A549 (cell line): Measurements from ENCODE around the gene GSTM1. TPM values are rescaled to one million over a fixed set of nuclear protein-coding genes. Genes with fewer than 3 reads are reported as not detected.

Source experiments
- ATAC-seq, 2 experiments: fragments of 200-7000 bp in 1 of 2; fragments of >200 bp in 1 of 2; cut with Nextera tagmentation in 1 of 2; cut with Tn5 transposase in 1 of 2; 3 replicates each; pipeline versions ENCODE4 v1.8.0 to v1.9.1; 2018 to 2020; ENCODE audit warnings: mild to moderate bottlenecking in 1 of 2, moderate library complexity in 1 of 2
- CTCF ChIA-PET: fragments of 300-600 bp; sonication (Branson Sonifier 250); formaldehyde crosslinking; extraction: SDS; loops from one replicate; lab custom pipeline; 2021; ENCODE audit warnings: antibody characterized with exemption, inconsistent platforms; lab: Yijun Ruan, JAX
- POLR2A ChIA-PET: fragments of 350-600 bp; formaldehyde crosslinking; extraction: SDS; loops from one replicate; lab custom pipeline; 2021; ENCODE audit warnings: antibody characterized with exemption, inconsistent platforms; lab: Yijun Ruan, JAX
- DNase-seq, 2 experiments: peaks; one replicate each; pipeline versions ENCODE4 v3.0.0 to v3.0.0-alpha.2; 2011 to 2016; ENCODE audit warnings: low read depth in 1 of 2, low spot score in 1 of 2
- FAIRE-seq: peaks from 2 replicates; lab custom pipeline; 2011; peaks lifted over from hg19 to GRCh38; lab: Jason Lieb, UNC
- H3K27ac ChIP-seq, 2 experiments: fragments of >200 bp; sonication (Bioruptor Twin); formaldehyde crosslinking; 3 replicates each; pipeline ENCODE4 v1.5.1; 2016 to 2017
- H3K4me1 ChIP-seq: fragments of >200 bp; sonication (Bioruptor Twin); formaldehyde crosslinking; 3 replicates; pipeline ENCODE4 v1.6.1; 2016
- H3K4me2 ChIP-seq: fragments of >200 bp; sonication (Bioruptor Twin); formaldehyde crosslinking; 3 replicates; pipeline ENCODE4 v1.6.1; 2016
- H3K4me3 ChIP-seq: fragments of >200 bp; sonication (Bioruptor Twin); formaldehyde crosslinking; 3 replicates; pipeline ENCODE4 v1.5.1; 2016
- H3K9me3 ChIP-seq: fragments of >200 bp; sonication (Bioruptor Twin); formaldehyde crosslinking; 3 replicates; pipeline ENCODE4 v1.6.1; 2016
- CBX2 ChIP-seq: fragments of 200-600 bp; sonication (generic); IDR thresholded peaks from 2 replicates; pipeline ENCODE4 v1.6.1; 2016; ENCODE audit warnings: low read depth, mild to moderate bottlenecking, borderline replicate concordance
- CEBPB ChIP-seq, 2 experiments: fragments of >200 bp in 1 of 2; sonication (Bioruptor Twin) in 1 of 2; formaldehyde crosslinking in 1 of 2; IDR thresholded peaks; 2 replicates each; pipeline ENCODE4 v1.6.1; 2012 to 2016
- CHD2 ChIP-seq: fragments of 150-350 bp; IDR thresholded peaks from 2 replicates; pipeline ENCODE4 v1.6.1; 2014; ENCODE audit warnings: low read length; ENCODE audit not compliant: partially characterized antibody
- EP300 ChIP-seq, 2 experiments: fragments of >200 bp; sonication (Bioruptor Twin); formaldehyde crosslinking; IDR thresholded peaks; 2 replicates in 1 of 2; 3 replicates in 1 of 2; pipeline ENCODE4 v1.6.1; 2016 to 2017
- JUN ChIP-seq, 2 experiments: fragments of >200 bp; sonication (Bioruptor Twin); formaldehyde crosslinking; IDR thresholded peaks; 2 replicates in 1 of 2; 3 replicates in 1 of 2; pipeline ENCODE4 v1.6.1; 2016 to 2017
- JUNB ChIP-seq: fragments of >200 bp; sonication (Bioruptor Twin); formaldehyde crosslinking; IDR thresholded peaks from 2 replicates; pipeline ENCODE4 v1.6.1; 2016
- KDM5A ChIP-seq: fragments of 200-600 bp; sonication (generic); IDR thresholded peaks from 2 replicates; pipeline ENCODE4 v1.6.1; 2016; ENCODE audit warnings: antibody characterized with exemption, mild to moderate bottlenecking
- MAFK ChIP-seq: fragments of 450-650 bp; IDR thresholded peaks from 2 replicates; pipeline ENCODE4 v1.6.1; 2014; ENCODE audit not compliant: partially characterized antibody
- PHF8 ChIP-seq: fragments of 200-600 bp; sonication (generic); IDR thresholded peaks from 2 replicates; pipeline ENCODE4 v1.6.1; 2016; ENCODE audit warnings: low read depth, mild to moderate bottlenecking, antibody characterized with exemption, moderate library complexity, borderline replicate concordance
- POLR2A ChIP-seq: IDR thresholded peaks from 2 replicates; pipeline ENCODE4 v1.6.1; 2012; ENCODE audit warnings: mild to moderate bottlenecking, low read length
- RAD21 ChIP-seq, 2 experiments: fragments of >200 bp in 1 of 2; sonication (Bioruptor Twin) in 1 of 2; formaldehyde crosslinking in 1 of 2; IDR thresholded peaks in 1 of 2; conservative IDR thresholded peaks in 1 of 2; 2 replicates in 1 of 2; 3 replicates in 1 of 2; pipeline ENCODE4 v1.6.1; 2012 to 2018; ENCODE audit warnings: inconsistent platforms in 1 of 2
- RARB ChIP-seq: fragments of 250-450 bp; sonication (Bioruptor Pico); IDR thresholded peaks from 2 replicates; pipeline ENCODE4 v1.8.0; 2021; ENCODE audit warnings: mild to moderate bottlenecking, moderate library complexity
- SMC3 ChIP-seq: fragments of >200 bp; sonication (Bioruptor Twin); formaldehyde crosslinking; IDR thresholded peaks from 3 replicates; pipeline ENCODE4 v1.6.1; 2018; ENCODE audit warnings: inconsistent platforms
- TFCP2L1 ChIP-seq: fragments of 250-450 bp; sonication (Bioruptor Pico); IDR thresholded peaks from 2 replicates; pipeline ENCODE4 v1.5.0; 2021; ENCODE audit warnings: mild to moderate bottlenecking
- ZFP36 ChIP-seq: fragments of 450-650 bp; IDR thresholded peaks from 2 replicates; pipeline ENCODE4 v1.6.1; 2014; ENCODE audit warnings: borderline replicate concordance; ENCODE audit not compliant: partially characterized antibody
- WGBS: methylation state at CpG from one replicate; pipeline ENCODE4 v1.1.6; 2017; ENCODE audit errors: missing lambda C conversion rate; 5-methylcytosine and 5-hydroxymethylcytosine counted together
- polyA plus RNA-seq, 4 experiments: library from polyadenylated mRNA; depleted of rRNA in 3 of 4; stranded (reverse); fragments of >200 nt; fragmentation: RNase III in 1 of 4; extraction: RNeasy Plus Mini Kit Qiagen cat#74134 plus additional on column Dnase treatment in 1 of 4; gene quantifications; 2 replicates in 3 of 4; 3 replicates in 1 of 4; pipeline ENCODE4 v1.2.3, GENCODE V29; 2011 to 2017
- TF ChIP-seq, protein P1 (sequence below): fragments of 250-450 bp; sonication (Bioruptor Pico); IDR thresholded peaks from 2 replicates; pipeline ENCODE4 v1.5.0; 2021; ENCODE audit warnings: mild to moderate bottlenecking, moderate library complexity, borderline replicate concordance
- TF ChIP-seq, protein P2 (sequence below): fragments of 450-650 bp; IDR thresholded peaks from 2 replicates; pipeline ENCODE4 v1.6.1; 2014; ENCODE audit warnings: antibody characterized with exemption
- TF ChIP-seq, protein P3 (sequence below): IDR thresholded peaks from 2 replicates; pipeline ENCODE4 v1.6.1; 2012; ENCODE audit warnings: low read depth, borderline replicate concordance
- TF ChIP-seq, protein P4 (sequence below): IDR thresholded peaks from 2 replicates; pipeline ENCODE4 v1.6.1; 2012

GSTM1 gene
- polyA plus RNA-seq, 2 of the 4 experiments (the other 2 are of a cell fraction) = not detected

DNA sequence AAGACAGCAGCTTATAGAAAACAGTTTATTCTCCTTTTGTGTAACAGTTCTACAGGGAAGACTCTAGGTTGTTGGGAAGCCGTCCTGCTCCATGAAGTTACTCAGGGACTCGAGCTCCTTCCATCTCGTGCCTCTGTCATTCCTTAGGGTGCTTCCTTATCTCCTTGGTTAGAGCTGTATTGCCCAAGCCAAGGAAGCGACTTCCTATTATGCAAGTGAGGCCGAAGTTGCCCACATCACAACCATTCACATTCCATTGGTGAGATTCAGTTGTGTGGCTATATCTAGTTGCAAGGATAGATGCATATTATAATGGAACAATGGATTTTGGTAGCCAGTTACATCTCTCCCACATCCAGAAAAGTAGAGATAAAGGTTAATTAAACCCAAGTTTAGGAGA is 33.4 kb downstream of the GSTM1 start:
- Histone ChIP-seq H3K27ac (peak overlapping the region in 1 of 2 experiments; percentile 46; a peak in 1 of 6 replicates), H3K4me1 (peaks cover 14% of the 10 kb centered on the region; the same call in 2 of the 3 replicates), H3K4me2 (no peak overlapping the region)
- WGBS = 89% methylated on average over 5 of the region's 5 CpGs
- DNase-seq (no peak), FAIRE-seq (no peak)
- POLR2A ChIA-PET = no interaction called here
- TF ChIP-seq JUN (IDR thresholded peaks at IDR 0.05) = no peak
- TF ChIP-seq, all 56 proteins: peak for 0
- H3K9me3 ChIP-seq = no peaks in the 10 kb centered on the region
- CTCF ChIA-PET = interaction anchor here (1.0 to 1.5 kb wide), 3 partner anchors 13 to 71 kb away, joined by 3 to 5 read pairs (median 3); no protein-coding TSS in a partner anchor
- H3K4me3 ChIP-seq = no peak overlapping the region
- no peak for ATAC-seq

DNA sequence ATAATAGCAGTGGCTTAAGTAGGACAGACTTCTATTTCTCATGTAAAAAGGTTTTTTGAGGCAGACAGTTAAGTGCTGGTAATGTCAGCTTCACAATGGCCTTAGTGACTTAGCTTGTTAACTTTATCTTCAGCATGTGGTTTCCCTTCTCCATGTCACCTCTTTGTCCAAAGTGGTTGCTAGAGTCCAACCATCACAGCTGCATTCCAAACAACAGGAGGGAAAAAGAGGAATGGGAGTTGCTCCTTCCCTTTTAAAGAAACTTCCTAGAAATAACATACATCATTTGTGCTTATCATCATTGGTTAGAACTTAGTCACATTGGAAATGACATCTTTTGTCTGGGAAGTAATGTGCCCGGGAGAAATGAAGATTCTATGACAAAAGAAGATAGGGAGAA is 34.4 kb downstream of the GSTM1 start:
- no peak for TF ChIP-seq EP300 (IDR thresholded peaks at IDR 0.05)
- Histone ChIP-seq H3K9me3 (no peaks in the 10 kb centered on the region), H3K27ac (no peak overlapping the region), H3K4me1 (peaks cover 14% of the 10 kb centered on the region; the same call in 2 of the 3 replicates), H3K4me3 (no peak overlapping the region), H3K4me2 (no peak overlapping the region)
- POLR2A ChIA-PET = no interaction called here
- FAIRE-seq (no peak), DNase-seq (no peak), ATAC-seq (no peak)
- CTCF ChIA-PET = interaction anchor here (1.3 kb wide), 1 partner anchor 72 kb away, joined by 3 read pairs; no protein-coding TSS in a partner anchor
- WGBS = 86% methylated on average over 1 of the region's 1 CpG

DNA sequence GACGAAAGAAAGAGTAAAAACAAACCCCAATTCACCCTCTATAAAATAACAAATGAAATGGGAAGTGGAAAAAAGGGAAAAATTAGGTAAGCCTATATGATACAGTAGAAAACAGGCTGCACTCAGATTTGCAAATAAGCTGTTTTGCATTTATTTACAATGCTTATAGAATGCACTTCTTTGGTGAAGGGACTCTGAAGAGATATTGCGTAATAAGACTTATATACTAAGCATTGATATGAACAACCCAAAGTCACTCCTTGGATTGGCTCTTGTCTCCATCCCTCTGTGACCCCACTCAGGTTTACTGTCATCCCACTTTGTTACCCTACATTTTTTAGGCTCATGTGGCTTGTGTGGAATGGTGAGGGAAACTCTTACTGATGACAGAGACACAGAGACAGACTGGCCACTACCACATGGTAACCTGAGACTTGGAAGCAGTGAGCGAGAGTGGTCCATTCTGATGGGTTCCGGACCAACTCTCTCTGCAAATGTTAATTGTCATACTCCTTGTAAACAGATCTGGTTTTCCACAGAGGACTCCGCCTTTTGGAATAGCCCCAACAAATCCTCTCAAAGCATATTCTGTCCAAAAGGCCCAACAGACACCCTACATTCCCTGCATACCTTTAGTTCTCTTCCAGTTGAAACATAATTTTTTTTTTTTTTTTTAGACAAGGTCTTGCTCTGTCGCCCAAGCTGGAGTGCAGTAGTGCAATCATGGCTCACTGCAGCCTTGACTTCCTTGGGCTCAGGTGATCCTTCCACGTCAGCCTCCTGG is 35.5 kb downstream of the GSTM1 start:
- ChIA-PET POLR2A (no interaction called here), CTCF (no interaction called here)
- Histone ChIP-seq H3K4me3 (no peak overlapping the region), H3K27ac (no peak overlapping the region), H3K4me2 (no peak overlapping the region)
- FAIRE-seq (no peak), DNase-seq (no peak), ATAC-seq (no peak)
- 92% methylated on average over 7 of the region's 7 CpGs for WGBS
- peak; percentile 36 to 73; a peak in 3 of 4 replicates for TF ChIP-seq CEBPB (IDR thresholded peaks at IDR 0.05)
- no peak for TF ChIP-seq KDM5A
- TF ChIP-seq, all 56 proteins: peak for 1
- peaks cover 14% of the 10 kb centered on the region; the same call in 2 of the 3 replicates for H3K4me1 ChIP-seq
- no peaks in the 10 kb centered on the region for H3K9me3 ChIP-seq

DNA sequence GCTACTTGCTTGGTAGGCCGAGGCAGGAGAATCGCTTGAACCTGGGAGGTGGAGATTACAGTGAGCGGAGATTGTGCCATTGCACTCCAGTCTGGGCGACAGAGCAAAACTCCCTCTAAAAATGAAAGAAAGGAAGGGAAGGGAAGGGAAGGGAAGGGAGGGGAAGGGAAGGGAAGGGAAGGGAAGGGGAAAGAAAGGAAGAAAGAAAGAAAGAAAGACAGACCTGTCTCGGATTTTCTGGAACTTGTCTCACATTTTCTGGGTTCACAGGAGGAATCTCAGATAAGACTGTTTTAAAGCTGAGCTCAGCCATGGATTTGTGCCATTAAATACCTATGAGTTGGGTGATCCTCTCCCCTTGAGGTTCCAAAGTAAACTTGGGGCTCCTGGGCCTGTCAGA is 37.3 kb downstream of the GSTM1 start:
- Histone ChIP-seq H3K4me3 (no peak overlapping the region), H3K4me1 (no peaks in the 10 kb centered on the region; the same call in 2 of the 3 replicates), H3K4me2 (no peak overlapping the region), H3K9me3 (no peaks in the 10 kb centered on the region), H3K27ac (no peak overlapping the region)
- 85% methylated on average over 5 of the region's 5 CpGs for WGBS
- ChIA-PET POLR2A (no interaction called here), CTCF (interaction anchor here (1.0 to 1.2 kb wide), 2 partner anchors 10 to 52 kb away, joined by 3 read pairs; no protein-coding TSS in a partner anchor)
- DNase-seq (no peak), FAIRE-seq (no peak), ATAC-seq (no peak)
- no peak for TF ChIP-seq POLR2A
- TF ChIP-seq, protein P1, sequence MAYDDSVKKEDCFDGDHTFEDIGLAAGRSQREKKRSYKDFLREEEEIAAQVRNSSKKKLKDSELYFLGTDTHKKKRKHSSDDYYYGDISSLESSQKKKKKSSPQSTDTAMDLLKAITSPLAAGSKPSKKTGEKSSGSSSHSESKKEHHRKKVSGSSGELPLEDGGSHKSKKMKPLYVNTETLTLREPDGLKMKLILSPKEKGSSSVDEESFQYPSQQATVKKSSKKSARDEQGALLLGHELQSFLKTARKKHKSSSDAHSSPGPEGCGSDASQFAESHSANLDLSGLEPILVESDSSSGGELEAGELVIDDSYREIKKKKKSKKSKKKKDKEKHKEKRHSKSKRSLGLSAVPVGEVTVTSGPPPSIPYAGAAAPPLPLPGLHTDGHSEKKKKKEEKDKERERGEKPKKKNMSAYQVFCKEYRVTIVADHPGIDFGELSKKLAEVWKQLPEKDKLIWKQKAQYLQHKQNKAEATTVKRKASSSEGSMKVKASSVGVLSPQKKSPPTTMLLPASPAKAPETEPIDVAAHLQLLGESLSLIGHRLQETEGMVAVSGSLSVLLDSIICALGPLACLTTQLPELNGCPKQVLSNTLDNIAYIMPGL (CRISPR knock-in tag) = no peak
- no peak for TF ChIP-seq CBX2
- no peak for TF ChIP-seq PHF8
- no peak for TF ChIP-seq JUNB
- TF ChIP-seq TFCP2L1 = no peak
- TF ChIP-seq, protein P2, sequence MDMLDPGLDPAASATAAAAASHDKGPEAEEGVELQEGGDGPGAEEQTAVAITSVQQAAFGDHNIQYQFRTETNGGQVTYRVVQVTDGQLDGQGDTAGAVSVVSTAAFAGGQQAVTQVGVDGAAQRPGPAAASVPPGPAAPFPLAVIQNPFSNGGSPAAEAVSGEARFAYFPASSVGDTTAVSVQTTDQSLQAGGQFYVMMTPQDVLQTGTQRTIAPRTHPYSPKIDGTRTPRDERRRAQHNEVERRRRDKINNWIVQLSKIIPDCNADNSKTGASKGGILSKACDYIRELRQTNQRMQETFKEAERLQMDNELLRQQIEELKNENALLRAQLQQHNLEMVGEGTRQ = no peak
- TF ChIP-seq RARB (CRISPR knock-in tag) = no peak
- no peak for TF ChIP-seq CHD2
- no peak for TF ChIP-seq SMC3
- TF ChIP-seq RAD21 (conservative IDR thresholded peaks at IDR 0.05 in 1 of 2, IDR thresholded peaks at IDR 0.05 in 1 of 2) = no peak
- no peak for TF ChIP-seq KDM5A
- TF ChIP-seq, protein P3, sequence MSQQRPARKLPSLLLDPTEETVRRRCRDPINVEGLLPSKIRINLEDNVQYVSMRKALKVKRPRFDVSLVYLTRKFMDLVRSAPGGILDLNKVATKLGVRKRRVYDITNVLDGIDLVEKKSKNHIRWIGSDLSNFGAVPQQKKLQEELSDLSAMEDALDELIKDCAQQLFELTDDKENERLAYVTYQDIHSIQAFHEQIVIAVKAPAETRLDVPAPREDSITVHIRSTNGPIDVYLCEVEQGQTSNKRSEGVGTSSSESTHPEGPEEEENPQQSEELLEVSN = no peak
- no peak for TF ChIP-seq ZFP36
- no peak for TF ChIP-seq MAFK
- TF ChIP-seq, protein P4, sequence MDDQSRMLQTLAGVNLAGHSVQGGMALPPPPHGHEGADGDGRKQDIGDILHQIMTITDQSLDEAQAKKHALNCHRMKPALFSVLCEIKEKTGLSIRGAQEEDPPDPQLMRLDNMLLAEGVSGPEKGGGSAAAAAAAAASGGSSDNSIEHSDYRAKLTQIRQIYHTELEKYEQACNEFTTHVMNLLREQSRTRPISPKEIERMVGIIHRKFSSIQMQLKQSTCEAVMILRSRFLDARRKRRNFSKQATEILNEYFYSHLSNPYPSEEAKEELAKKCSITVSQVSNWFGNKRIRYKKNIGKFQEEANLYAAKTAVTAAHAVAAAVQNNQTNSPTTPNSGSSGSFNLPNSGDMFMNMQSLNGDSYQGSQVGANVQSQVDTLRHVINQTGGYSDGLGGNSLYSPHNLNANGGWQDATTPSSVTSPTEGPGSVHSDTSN = no peak
